Heart left ventricle (tissue), 16 donors: ENCODE results near the gene MLLT10. TPM values are rescaled to one million over a fixed set of nuclear protein-coding genes. Genes with fewer than 3 reads are reported as not detected.
A peak's percentile ranks its signal among the peaks of the same experiment; 100 is the strongest.

Experiments
- ATAC-seq, 4 donors: fragments of 200-7000 bp; cut with Tn5 transposase; one replicate each; pipeline ENCODE4 v1.9.1; 2020 to 2022; ENCODE audit warnings: moderate library complexity in 4 of 4, mild to moderate bottlenecking in 3 of 4, moderate number of reproducible peaks in 1 of 4
- DNase-seq, 5 donors: peaks; one replicate each; pipeline ENCODE4 v3.0.0-alpha.2; 2020
- H3K27ac ChIP-seq, 12 donors: fragments of 200-600 bp; sonication (generic) in 4 of 12; one replicate each; pipeline versions ENCODE4 v1.5.0 to v1.8.0; 2016 to 2022; ENCODE audit warnings: mild to moderate bottlenecking in 2 of 12
- H3K27me3 ChIP-seq, 9 donors: fragments of 200-600 bp; sonication (generic) in 2 of 9; one replicate each; pipeline versions ENCODE4 v1.5.1 to v1.8.0; 2016 to 2022; ENCODE audit warnings: mild to moderate bottlenecking in 3 of 9
- H3K36me3 ChIP-seq, 9 donors: fragments of 200-600 bp; sonication (generic) in 2 of 9; one replicate each; pipeline versions ENCODE4 v1.5.0 to v1.8.0; 2018 to 2022; ENCODE audit warnings: mild to moderate bottlenecking in 2 of 9
- H3K4me1 ChIP-seq, 12 donors: fragments of 200-600 bp; sonication (generic) in 4 of 12; one replicate each; pipeline versions ENCODE4 v1.5.0 to v1.8.0; 2016 to 2022; ENCODE audit warnings: mild to moderate bottlenecking in 3 of 12
- H3K4me3 ChIP-seq, 12 donors: fragments of 200-600 bp; sonication (generic) in 4 of 12; one replicate each; pipeline versions ENCODE4 v1.5.0 to v1.8.0; 2017 to 2022; ENCODE audit warnings: mild to moderate bottlenecking in 9 of 12, moderate library complexity in 4 of 12
- H3K9me3 ChIP-seq, 12 donors: fragments of 200-600 bp; sonication (generic) in 4 of 12; one replicate each; pipeline versions ENCODE4 v1.5.0 to v1.8.0; 2016 to 2022; ENCODE audit warnings: mild to moderate bottlenecking in 1 of 12
- POLR2A ChIP-seq, 2 donors: fragments of 450-650 bp; IDR thresholded peaks; one replicate each; pipeline ENCODE4 v1.6.1; 2017; ENCODE audit warnings: antibody characterized with exemption in 2 of 2, mild to moderate bottlenecking in 2 of 2, moderate library complexity in 2 of 2
- WGBS, 4 donors: extraction: QIAGEN DNeasy Blood & Tissue Kit in 2 of 4; methylation state at CpG; one replicate each; pipeline versions ENCODE4 v1.1.5 to v1.1.7; 2013 to 2018; 5-methylcytosine and 5-hydroxymethylcytosine counted together
- intact Hi-C, 10 donors: fragments of 100-400 bp; cut with DNase I; formaldehyde crosslinking; loops; one replicate each; pipeline versions ENCODE4 v1.11.1 to v1.14.2; 2022
- polyA plus RNA-seq, 2 donors: library from polyadenylated mRNA; stranded (reverse); fragments of 200-250 nt; gene quantifications; one replicate each; pipeline ENCODE4 v1.2.3, GENCODE V29; 2013
- total RNA-seq, 9 donors: library from RNA; depleted of rRNA in 2 of 9; stranded (reverse); fragments of >200 nt in 2 of 9; fragmentation: NEBNext Ultra II Directional in 3 of 9; extraction: Animal tissue kit (Norgen Biotek cat#: 25700) in 3 of 9; gene quantifications; one replicate each; pipeline versions ENCODE4 v1.1.0 to v1.2.4, GENCODE V29; 2016 to 2023
- TF ChIP-seq, protein P1 (sequence below), 12 donors: fragments of 200-600 bp; sonication (generic) in 4 of 12; IDR thresholded peaks; one replicate each; pipeline versions ENCODE4 v1.5.0 to v1.8.0; 2018 to 2022; ENCODE audit warnings: antibody characterized with exemption in 12 of 12, mild to moderate bottlenecking in 5 of 12
- donor health status: ischemic (EF 13 %, LVEDD 7.1; RV severe dilation, severe dysfunction).
- donor health status: healthy with polysubstance abuse.
- donor health status: DM: no; HTN: yes; CAD: no.
- donor health status: DM: no; HTN: no; CAD: no.
- donor health status: ischemic (EF 25% LVEDD 6.9; RV normal size, moderate dysfunction).
- donor health status: ischemic (EF 25% LVEDD 5.7; RV mildly dilated, moderate dysfunction).
- donor health status: healthy.
- donor health status: DM: yes; HTN: yes; CAD: no.
- donor health status: ischemic (EF 35%, LVEDD 5.7; RV mildly dilated, moderate dysfunction).
- donor health status: nonischemic (EF 11% LVEDD 7.7; RV severe dilation, severe dysfunction).
- donor health status: DM: yes; HTN: yes; CAD: no.
- donor health status: PGD.
- donor health status: ischemic (EF 29% LVEDD 5.4; RV normal size, mild dysfunction).
- donor health status: nonischemic (EF 23%, LVEDD 6.1; RV moderate dilation, normal function).

Gene MLLT10
- total and polyA plus RNA-seq, 11 donors, result 16.0 to 30.7 (median 25.2) TPM

DNA sequence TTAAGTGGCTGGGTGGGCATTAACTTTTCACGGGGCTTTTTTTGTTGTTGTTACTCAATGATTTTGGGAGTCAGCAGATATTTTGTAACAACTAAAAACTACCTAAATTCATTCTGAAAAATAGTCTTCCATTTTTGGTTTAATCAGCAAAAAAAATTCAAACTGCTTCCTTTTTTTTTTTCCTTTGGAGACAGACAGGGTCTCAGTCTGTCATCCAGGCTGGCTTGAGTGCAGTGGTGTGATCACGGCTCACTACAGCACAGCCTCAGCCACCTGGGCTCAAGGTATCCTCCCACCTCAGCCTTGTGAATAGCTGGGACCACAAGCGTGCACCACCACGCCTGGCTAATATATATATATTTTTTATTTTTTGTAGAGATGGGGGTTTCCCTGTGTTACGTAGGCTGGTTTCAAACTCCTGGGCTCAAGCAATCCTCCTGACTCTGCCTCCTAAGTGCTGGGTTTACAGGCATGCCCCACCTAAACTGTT, 45.0 kb upstream of the MLLT10 start:
- no peak for TF ChIP-seq POLR2A (IDR thresholded peaks at IDR 0.05)
- TF ChIP-seq, protein P1, sequence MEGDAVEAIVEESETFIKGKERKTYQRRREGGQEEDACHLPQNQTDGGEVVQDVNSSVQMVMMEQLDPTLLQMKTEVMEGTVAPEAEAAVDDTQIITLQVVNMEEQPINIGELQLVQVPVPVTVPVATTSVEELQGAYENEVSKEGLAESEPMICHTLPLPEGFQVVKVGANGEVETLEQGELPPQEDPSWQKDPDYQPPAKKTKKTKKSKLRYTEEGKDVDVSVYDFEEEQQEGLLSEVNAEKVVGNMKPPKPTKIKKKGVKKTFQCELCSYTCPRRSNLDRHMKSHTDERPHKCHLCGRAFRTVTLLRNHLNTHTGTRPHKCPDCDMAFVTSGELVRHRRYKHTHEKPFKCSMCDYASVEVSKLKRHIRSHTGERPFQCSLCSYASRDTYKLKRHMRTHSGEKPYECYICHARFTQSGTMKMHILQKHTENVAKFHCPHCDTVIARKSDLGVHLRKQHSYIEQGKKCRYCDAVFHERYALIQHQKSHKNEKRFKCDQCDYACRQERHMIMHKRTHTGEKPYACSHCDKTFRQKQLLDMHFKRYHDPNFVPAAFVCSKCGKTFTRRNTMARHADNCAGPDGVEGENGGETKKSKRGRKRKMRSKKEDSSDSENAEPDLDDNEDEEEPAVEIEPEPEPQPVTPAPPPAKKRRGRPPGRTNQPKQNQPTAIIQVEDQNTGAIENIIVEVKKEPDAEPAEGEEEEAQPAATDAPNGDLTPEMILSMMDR (IDR thresholded peaks at IDR 0.05), result no peak
- Histone ChIP-seq H3K27ac (no peak overlapping the region), H3K36me3 (no peaks in the 10 kb centered on the region), H3K4me1 (peaks cover 0 to 4% (median 0%) of the 10 kb centered on the region in 12 donors), H3K27me3 (peaks cover 0 to 3% (median 0%) of the 10 kb centered on the region in 9 donors), H3K9me3 (no peaks in the 10 kb centered on the region), H3K4me3 (no peak overlapping the region)
- intact Hi-C loops, result loop anchor here in 1 of 10 donors (10.0 kb wide), 1 partner anchor 404 kb away; no protein-coding TSS in a partner anchor
- ATAC-seq (no peak), DNase-seq (peak in 1 of 5 donors; percentile 6)
- WGBS, 4 donors, result 82 to 92% (median 86%) methylated on average over 5 of the region's 5 CpGs

DNA sequence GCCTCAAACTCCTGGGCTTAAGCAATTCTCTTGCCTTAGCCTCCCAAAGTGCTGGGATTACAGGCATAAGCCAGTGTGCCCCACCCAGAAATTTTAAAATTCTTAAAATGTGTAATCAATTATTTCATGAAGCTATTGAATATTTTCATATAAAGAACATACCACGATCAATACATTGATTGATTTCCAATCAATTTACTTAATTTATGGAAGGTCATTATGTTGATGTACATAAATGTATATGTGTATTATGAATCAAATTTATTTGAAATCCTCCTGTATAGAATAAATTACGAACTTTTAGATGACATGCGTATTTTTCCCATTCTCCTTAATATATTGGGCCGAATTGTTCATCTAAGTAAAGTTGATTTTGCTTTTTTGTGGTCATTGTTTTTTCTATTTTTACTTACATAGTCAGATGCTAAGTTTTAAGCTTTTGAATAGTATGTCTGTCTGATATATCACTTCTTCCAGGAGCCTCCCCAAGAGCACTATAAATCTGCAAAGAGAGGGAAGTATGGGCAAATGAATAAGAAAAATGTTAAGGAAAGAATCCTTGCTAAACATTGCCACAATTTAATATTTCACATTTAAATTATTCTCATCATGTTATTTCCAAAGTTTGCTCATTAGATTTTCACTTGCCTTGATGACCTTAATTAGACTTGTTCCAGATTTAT, 43.9 kb upstream of the MLLT10 start:
- no peak for DNase-seq
- Histone ChIP-seq H3K4me1 (peaks cover 0 to 9% (median 2%) of the 10 kb centered on the region in 12 donors), H3K9me3 (no peaks in the 10 kb centered on the region), H3K27ac (no peak overlapping the region), H3K36me3 (no peaks in the 10 kb centered on the region), H3K4me3 (no peak overlapping the region), H3K27me3 (peaks cover 0 to 13% (median 0%) of the 10 kb centered on the region in 9 donors)
- 98 to 99% (median 98%) methylated on average over 4 of the region's 4 CpGs for WGBS, 4 donors
- intact Hi-C loops, result loop anchor here in 9 of 10 donors (5.0 to 10.0 kb wide), 7 partner anchors 198 to 1502 kb away; no protein-coding TSS in a partner anchor
- no peak for ATAC-seq
- TF ChIP-seq, protein P1 (IDR thresholded peaks at IDR 0.05), result no peak
- TF ChIP-seq POLR2A (IDR thresholded peaks at IDR 0.05), result no peak

DNA sequence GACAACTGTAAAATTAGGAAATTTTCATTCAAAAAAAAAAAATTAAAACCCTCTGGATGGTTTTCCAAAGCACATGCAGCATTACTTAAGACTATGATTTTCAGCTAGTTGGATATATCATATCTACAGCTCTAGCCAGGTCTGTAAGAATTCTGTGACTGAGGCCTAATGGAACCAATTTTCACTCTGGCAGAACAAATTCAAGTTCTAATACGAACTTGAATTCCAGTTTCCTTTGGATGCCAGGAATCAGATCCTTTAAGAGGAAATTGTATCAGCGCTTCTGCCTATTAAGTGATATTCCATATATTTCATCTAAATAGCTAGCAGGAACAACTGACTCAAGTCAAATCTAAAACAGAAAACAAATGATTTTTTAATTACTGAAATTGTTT, 43.3 kb upstream of the MLLT10 start:
- H3K4me1 ChIP-seq, result peaks cover 0 to 11% (median 2%) of the 10 kb centered on the region in 12 donors
- intact Hi-C loops, result loop anchor here in 9 of 10 donors (5.0 to 10.0 kb wide), 7 partner anchors 198 to 1502 kb away; no protein-coding TSS in a partner anchor
- no peaks in the 10 kb centered on the region for H3K36me3 ChIP-seq
- no peak for DNase-seq
- WGBS, 4 donors, result 69 to 78% (median 76%) methylated on average over 2 of the region's 2 CpGs
- TF ChIP-seq POLR2A (IDR thresholded peaks at IDR 0.05), result no peak
- TF ChIP-seq, protein P1 (IDR thresholded peaks at IDR 0.05), result no peak
- H3K4me3 ChIP-seq, result no peak overlapping the region
- ATAC-seq, result no peak
- H3K9me3 ChIP-seq, result no peaks in the 10 kb centered on the region
- H3K27me3 ChIP-seq, result peaks cover 0 to 13% (median 0%) of the 10 kb centered on the region in 9 donors
- H3K27ac ChIP-seq, result no peak overlapping the region

DNA sequence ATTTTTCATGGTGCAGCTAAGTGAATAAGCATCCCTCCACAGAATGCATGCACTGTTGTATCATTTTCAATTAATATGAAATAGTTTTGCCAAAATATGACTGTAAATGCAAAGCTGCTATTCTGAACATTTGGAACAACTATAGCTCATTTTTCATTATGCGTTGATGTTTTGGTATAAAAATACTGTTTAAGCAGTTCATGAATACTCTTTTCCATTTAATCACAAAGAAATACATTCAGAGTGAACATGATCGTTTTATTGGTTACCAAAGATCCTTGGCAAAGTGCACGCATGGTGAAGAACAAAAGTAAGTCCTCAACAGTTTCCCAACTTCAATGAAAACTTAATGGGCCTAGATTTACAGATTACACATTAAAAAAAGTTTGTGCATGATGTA, 41.6 kb upstream of the MLLT10 start:
- 83 to 91% (median 87%) methylated on average over 3 of the region's 3 CpGs for WGBS, 4 donors
- Histone ChIP-seq H3K4me1 (peaks cover 0 to 21% (median 3%) of the 10 kb centered on the region in 12 donors), H3K9me3 (no peaks in the 10 kb centered on the region), H3K4me3 (no peak overlapping the region), H3K27ac (no peak overlapping the region), H3K27me3 (peaks cover 0 to 20% (median 0%) of the 10 kb centered on the region in 9 donors), H3K36me3 (no peaks in the 10 kb centered on the region)
- TF ChIP-seq POLR2A (IDR thresholded peaks at IDR 0.05), result no peak
- TF ChIP-seq, protein P1 (IDR thresholded peaks at IDR 0.05), result no peak
- intact Hi-C loops, result loop anchor here in 9 of 10 donors (2.0 to 10.0 kb wide), 8 partner anchors 200 to 1500 kb away; no protein-coding TSS in a partner anchor
- DNase-seq (no peak), ATAC-seq (no peak)
